Heart left ventricle (tissue), 13 donors: ENCODE results near the gene MEF2A.

ENCODE experiments used
- CTCF ChIP-seq, 12 donors: fragments of 200-600 bp; sonication (generic) in 4 of 12; IDR thresholded peaks; one replicate each; pipeline versions ENCODE4 v1.5.0 to v1.8.0; 2018 to 2022; ENCODE audit warnings: antibody characterized with exemption in 12 of 12, mild to moderate bottlenecking in 5 of 12
- POLR2A ChIP-seq, 2 donors: fragments of 450-650 bp; IDR thresholded peaks; one replicate each; pipeline ENCODE4 v1.6.1; 2017; ENCODE audit warnings: antibody characterized with exemption in 2 of 2, mild to moderate bottlenecking in 2 of 2, moderate library complexity in 2 of 2
- donor health status: ischemic (EF 13 %, LVEDD 7.1; RV severe dilation, severe dysfunction).
- donor health status: DM: no; HTN: yes; CAD: no.
- donor health status: DM: no; HTN: no; CAD: no.
- donor health status: ischemic (EF 25% LVEDD 6.9; RV normal size, moderate dysfunction).
- donor health status: ischemic (EF 25% LVEDD 5.7; RV mildly dilated, moderate dysfunction).
- donor health status: ischemic (EF 35%, LVEDD 5.7; RV mildly dilated, moderate dysfunction).
- donor health status: nonischemic (EF 11% LVEDD 7.7; RV severe dilation, severe dysfunction).
- donor health status: DM: yes; HTN: yes; CAD: no.
- donor health status: PGD.
- donor health status: ischemic (EF 29% LVEDD 5.4; RV normal size, mild dysfunction).
- donor health status: nonischemic (EF 23%, LVEDD 6.1; RV moderate dilation, normal function).

DNA sequence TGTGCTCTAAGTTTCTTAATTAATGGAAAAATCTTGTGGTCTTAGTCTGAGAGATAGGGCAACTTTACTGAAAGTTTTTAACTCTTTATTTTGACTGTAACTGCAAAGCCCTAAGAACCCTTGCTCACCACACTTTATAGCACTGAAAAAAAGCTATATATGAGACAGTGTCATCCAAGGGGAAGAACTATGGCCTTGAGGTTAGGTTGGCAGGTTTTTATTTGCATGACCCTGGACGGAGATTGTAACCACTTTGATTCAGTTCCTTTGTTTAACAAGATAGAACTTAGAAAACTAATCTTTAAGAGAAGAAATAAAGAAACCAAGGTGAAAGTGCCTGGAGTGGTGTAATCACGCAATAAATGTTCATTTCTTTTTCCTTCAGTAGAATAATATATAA, 198.0 kb downstream of the MEF2A start:
- no peak for TF ChIP-seq CTCF (IDR thresholded peaks at IDR 0.05)
- no peak for TF ChIP-seq POLR2A (IDR thresholded peaks at IDR 0.05)
